Upper lobe of left lung (tissue), 6 donors: ENCODE data around the gene SMAD9. TPM values are rescaled to one million over a fixed set of nuclear protein-coding genes. Genes with fewer than 3 reads are reported as not detected.

Experiments used
- ATAC-seq, 2 donors: fragments of 200-7000 bp; cut with Tn5 transposase; one replicate each; pipeline ENCODE4 v1.9.1; 2022; ENCODE audit warnings: mild to moderate bottlenecking in 2 of 2, moderate library complexity in 2 of 2; ENCODE audit not compliant: low FRiP score in 2 of 2
- DNase-seq, 2 donors: peaks; one replicate each; pipeline ENCODE4 v3.0.0-alpha.2; 2019 to 2020
- H3K27ac ChIP-seq, 4 donors: fragments of 200-600 bp; sonication (generic); one replicate each; pipeline ENCODE4 v1.5.1; 2016 to 2019
- H3K27me3 ChIP-seq, 4 donors: fragments of 200-600 bp; sonication (generic); one replicate each; pipeline ENCODE4 v1.5.1; 2017 to 2019
- H3K36me3 ChIP-seq, 4 donors: fragments of 200-600 bp; sonication (generic); one replicate each; pipeline ENCODE4 v1.5.1; 2016 to 2019
- H3K4me1 ChIP-seq, 4 donors: fragments of 200-600 bp; sonication (generic); one replicate each; pipeline ENCODE4 v1.5.1; 2018 to 2019
- H3K4me3 ChIP-seq, 4 donors: fragments of 200-600 bp; sonication (generic); one replicate each; pipeline ENCODE4 v1.5.1; 2017 to 2019; ENCODE audit warnings: mild to moderate bottlenecking in 2 of 4, moderate library complexity in 1 of 4
- H3K9me3 ChIP-seq, 4 donors: fragments of 200-600 bp; sonication (generic); one replicate each; pipeline ENCODE4 v1.5.1; 2018 to 2019
- CTCF ChIP-seq, 6 experiments: fragments of 450-650 bp in 4 of 6; fragments of 200-600 bp in 2 of 6; sonication (generic) in 2 of 6; IDR thresholded peaks; one replicate each; pipeline ENCODE4 v1.5.1; 2016 to 2019; ENCODE audit warnings: antibody characterized with exemption in 6 of 6
- EP300 ChIP-seq, 4 donors: sonication (generic); formaldehyde crosslinking; IDR thresholded peaks; one replicate each; pipeline ENCODE4 v1.5.1; 2017; ENCODE audit warnings: antibody characterized with exemption in 4 of 4, control low read depth in 2 of 4
- POLR2A ChIP-seq, 4 donors: fragments of 450-650 bp; IDR thresholded peaks; one replicate each; pipeline ENCODE4 v1.5.1; 2016 to 2017; ENCODE audit warnings: antibody characterized with exemption in 4 of 4, mild to moderate bottlenecking in 2 of 4
- POLR2AphosphoS5 ChIP-seq, 2 donors: sonication (generic); formaldehyde crosslinking; IDR thresholded peaks; one replicate each; pipeline ENCODE4 v1.5.1; 2017; ENCODE audit warnings: antibody characterized with exemption in 2 of 2
- whole genome bisulfite sequencing, 2 donors: methylation state at CpG; one replicate each; pipeline ENCODE4 v1.1.5; 2017 to 2018; 5-methylcytosine and 5-hydroxymethylcytosine counted together
- total RNA-seq, 6 donors: library from RNA; depleted of rRNA in 4 of 6; stranded (reverse); fragments of >200 nt in 4 of 6; gene quantifications; one replicate each; pipeline versions ENCODE4 v1.1.0 to v1.2.1, GENCODE V29; 2016 to 2021
- donor health status: DM: no; HTN: no; CAD: no; lungs with moderate emphysema.
- donor health status: DM: no; HTN: yes; CAD: no; lungs with severe emphysema.

The SMAD9 gene
- total RNA-seq, 6 donors from 2014 or later = 8.4 to 15.9 (median 11.5) TPM

- 79 to 80% methylated on average over 5 of the region's 5 CpGs for WGBS, 2 donors
- no peak for DNase-seq
- no peak for ATAC-seq
These were observed 78.6 kb downstream of the SMAD9 start for GRCh38 chr13:36841391-36841790.

GRCh38 chr13:36840718-36841250 lies 79.3 kb downstream of the SMAD9 start:
- Histone ChIP-seq H3K9me3 (no peaks in the 10 kb centered on the region), H3K27me3 (no peaks in the 10 kb centered on the region), H3K36me3 (peaks cover 0 to 4% (median 0%) of the 10 kb centered on the region in 4 donors), H3K4me1 (peaks cover 0 to 5% (median 0%) of the 10 kb centered on the region in 4 donors), H3K27ac (no peak overlapping the region), H3K4me3 (no peak overlapping the region)
- no peak for ATAC-seq
- 42 to 65% methylated on average over 3 of the region's 3 CpGs for WGBS, 2 donors
- TF ChIP-seq CTCF (IDR thresholded peaks at IDR 0.05) = no peak
- no peak for TF ChIP-seq POLR2A (IDR thresholded peaks at IDR 0.05)
- no peak for TF ChIP-seq EP300 (IDR thresholded peaks at IDR 0.05)
- no peak for TF ChIP-seq POLR2AphosphoS5 (IDR thresholded peaks at IDR 0.05)
- DNase-seq = no peak

More at GRCh38 chr13:36841391-36841790, 78.6 kb downstream of the SMAD9 start:
- Histone ChIP-seq H3K4me1 (peaks cover 0 to 5% (median 0%) of the 10 kb centered on the region in 4 donors), H3K4me3 (no peak overlapping the region), H3K27me3 (no peaks in the 10 kb centered on the region), H3K27ac (no peak overlapping the region), H3K36me3 (peaks cover 0 to 4% (median 0%) of the 10 kb centered on the region in 4 donors), H3K9me3 (no peaks in the 10 kb centered on the region)
- TF ChIP-seq POLR2A (IDR thresholded peaks at IDR 0.05) (no peak), CTCF (IDR thresholded peaks at IDR 0.05) (no peak), EP300 (IDR thresholded peaks at IDR 0.05) (no peak), POLR2AphosphoS5 (IDR thresholded peaks at IDR 0.05) (no peak)

GRCh38 chr13:36839981-36840380 lies 80.1 kb downstream of the SMAD9 start:
- ATAC-seq = no peak

GRCh38 chr13:36839281-36839680 lies 80.8 kb downstream of the SMAD9 start:
- H3K27ac ChIP-seq = no peak overlapping the region
- TF ChIP-seq CTCF (IDR thresholded peaks at IDR 0.05) (no peak), EP300 (IDR thresholded peaks at IDR 0.05) (no peak), POLR2A (IDR thresholded peaks at IDR 0.05) (no peak), POLR2AphosphoS5 (IDR thresholded peaks at IDR 0.05) (no peak)
- H3K4me3 ChIP-seq = no peak overlapping the region
- 77 to 83% methylated on average over 3 of the region's 3 CpGs for WGBS, 2 donors
- H3K4me1 ChIP-seq = peaks cover 0 to 5% (median 0%) of the 10 kb centered on the region in 4 donors
- H3K36me3 ChIP-seq = peaks cover 0 to 4% (median 0%) of the 10 kb centered on the region in 4 donors
- no peaks in the 10 kb centered on the region for H3K27me3 ChIP-seq
- H3K9me3 ChIP-seq = no peaks in the 10 kb centered on the region
- DNase-seq (no peak), ATAC-seq (no peak)

More at GRCh38 chr13:36839981-36840380, 80.1 kb downstream of the SMAD9 start:
- DNase-seq = no peak
- TF ChIP-seq CTCF (IDR thresholded peaks at IDR 0.05) = no peak
- 92 to 95% methylated on average over 11 to 12 of the region's 12 CpGs for WGBS, 2 donors
- no peak overlapping the region for H3K4me3 ChIP-seq
- no peaks in the 10 kb centered on the region for H3K27me3 ChIP-seq
- no peak overlapping the region for H3K27ac ChIP-seq
- H3K4me1 ChIP-seq = peaks cover 0 to 5% (median 0%) of the 10 kb centered on the region in 4 donors
- peaks cover 0 to 4% (median 0%) of the 10 kb centered on the region in 4 donors for H3K36me3 ChIP-seq
- H3K9me3 ChIP-seq = no peaks in the 10 kb centered on the region
